GM21390 (cell line): ENCODE measurements around the gene SOX6.

Experiments used
- ATAC-seq: cut with Tn5 transposase; IDR thresholded peaks from one replicate; pipeline ENCODE4 v1.9.1; 2021; ENCODE audit not compliant: unreplicated experiment

SOX6 gene

DNA sequence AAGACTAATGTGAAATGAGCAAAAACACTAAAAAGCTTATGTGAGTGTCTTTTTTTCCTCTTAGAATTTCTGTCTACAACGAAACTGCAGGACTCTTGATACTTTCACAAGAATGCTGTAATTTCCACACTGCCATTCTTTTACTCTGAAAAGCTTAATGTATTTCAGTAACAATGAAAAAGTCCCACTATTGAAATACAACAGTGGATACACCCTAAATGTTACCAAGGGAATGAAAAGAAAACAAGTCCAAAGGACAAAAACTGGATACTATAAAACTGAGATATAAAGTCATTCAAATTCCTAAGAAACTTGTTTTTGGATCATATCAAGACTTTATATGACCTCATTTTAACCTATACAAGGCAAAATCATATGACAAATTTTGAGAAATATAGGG, 77.4 kb downstream of the SOX6 start:
- ATAC-seq: no peak

DNA sequence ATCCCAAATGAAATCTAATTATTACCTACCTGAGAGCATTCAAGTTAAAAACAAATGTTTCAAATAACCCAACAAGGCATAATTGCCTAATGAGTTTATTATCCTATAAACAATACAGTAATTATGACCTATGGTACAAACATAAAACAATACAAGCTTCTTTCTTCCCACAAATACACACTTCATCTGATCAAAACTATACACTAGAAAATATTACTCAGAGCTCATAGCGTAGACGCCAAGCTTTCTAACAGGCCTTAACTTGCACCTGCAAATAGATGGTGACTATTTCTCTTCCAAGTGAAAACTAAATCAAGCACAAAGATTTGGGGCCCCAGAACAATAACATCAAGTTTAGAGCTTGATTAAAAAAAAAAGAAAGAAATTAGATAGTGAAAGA, 78.1 kb downstream of the SOX6 start:
- no peak for ATAC-seq

DNA sequence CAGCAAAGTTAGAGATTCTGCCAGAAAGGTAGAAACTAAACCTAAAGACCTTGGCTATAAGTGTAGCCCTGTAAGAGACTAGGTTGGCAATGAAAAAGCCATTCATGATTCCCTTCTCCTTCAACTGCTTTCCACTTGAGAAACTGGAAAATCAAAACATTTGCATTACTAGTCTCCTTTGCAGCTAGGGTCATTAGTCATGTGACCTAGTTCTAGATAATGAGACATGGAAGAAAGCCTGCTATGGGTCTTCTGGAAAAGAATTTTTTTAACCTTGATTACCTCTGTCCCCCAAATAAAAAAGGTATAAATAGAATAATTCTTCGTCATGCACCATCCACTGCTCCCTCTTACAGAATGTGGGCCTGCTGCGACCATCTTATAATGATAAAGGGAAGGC, 80.1 kb downstream of the SOX6 start:
- no peak for ATAC-seq

DNA sequence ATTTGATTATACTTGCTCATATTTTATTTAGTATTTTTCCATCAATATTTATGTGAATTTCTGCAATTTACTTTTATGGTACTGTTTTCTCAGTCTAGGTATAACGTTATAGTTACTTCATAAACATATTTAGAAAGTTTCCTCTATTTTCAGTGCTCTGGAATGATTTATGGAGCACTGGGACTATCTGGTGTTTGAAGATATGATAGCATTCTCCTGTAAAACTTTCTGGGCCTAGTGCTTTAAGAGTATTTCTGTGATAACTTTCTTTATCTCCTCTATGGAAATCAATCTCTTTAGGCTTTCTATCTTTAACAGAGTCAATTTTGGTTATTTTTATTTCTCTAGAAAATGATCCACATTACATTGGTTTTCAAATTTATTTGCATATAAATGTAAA, 85.1 kb downstream of the SOX6 start:
- ATAC-seq: no peak

DNA sequence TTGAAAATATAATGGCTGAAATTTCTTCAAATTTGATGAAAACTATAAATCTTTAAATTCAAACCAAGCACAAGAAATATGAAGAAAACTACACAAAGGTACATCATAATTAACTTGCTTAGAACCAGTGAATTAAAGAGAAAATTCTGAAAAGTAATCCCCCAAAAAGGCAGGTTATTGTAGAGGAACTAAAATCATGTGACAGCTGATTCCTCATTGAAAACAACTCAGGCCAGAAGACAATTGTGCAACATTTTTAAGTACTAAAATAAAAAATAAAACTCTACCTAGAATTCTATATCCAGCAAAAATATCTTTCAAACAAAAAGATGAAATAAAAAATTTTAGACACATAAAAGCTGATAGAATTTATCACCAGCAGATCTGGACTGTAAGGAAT, 90.3 kb downstream of the SOX6 start:
- no peak for ATAC-seq

DNA sequence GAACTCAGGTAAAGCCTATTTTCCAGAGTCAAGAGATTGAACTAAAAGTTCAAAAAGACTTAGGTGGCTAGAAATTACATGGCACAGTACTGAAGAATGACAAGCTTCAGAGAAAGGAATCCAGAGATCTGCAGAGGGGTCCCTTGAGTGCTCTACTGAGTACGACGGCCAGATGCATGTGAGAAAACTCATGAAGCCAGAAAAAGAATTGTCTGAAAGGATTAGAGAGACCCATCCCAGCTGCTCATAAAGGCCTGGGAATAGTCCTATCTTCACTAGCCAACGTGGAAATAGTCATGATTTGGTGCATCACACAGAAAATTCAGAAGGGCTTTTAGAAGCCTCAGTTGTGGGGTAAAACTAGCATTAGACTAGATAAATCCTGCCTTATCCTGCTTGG, 91.3 kb downstream of the SOX6 start:
- ATAC-seq: no peak

DNA sequence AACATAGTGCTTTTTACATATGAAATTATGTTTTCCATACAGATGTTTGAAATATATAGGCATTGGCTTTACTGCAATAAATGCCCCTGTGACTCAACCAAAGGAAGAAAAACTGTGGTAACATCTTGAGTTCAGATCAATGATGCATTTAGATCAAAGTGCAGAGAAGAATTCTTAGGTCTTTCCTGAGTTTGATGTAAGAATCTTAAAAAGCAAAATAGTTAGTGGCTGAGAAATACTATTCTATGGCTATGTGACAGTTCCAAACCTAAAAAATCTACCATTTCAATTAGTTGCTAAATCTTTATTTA, 93.7 kb downstream of the SOX6 start:
- no peak for ATAC-seq

DNA sequence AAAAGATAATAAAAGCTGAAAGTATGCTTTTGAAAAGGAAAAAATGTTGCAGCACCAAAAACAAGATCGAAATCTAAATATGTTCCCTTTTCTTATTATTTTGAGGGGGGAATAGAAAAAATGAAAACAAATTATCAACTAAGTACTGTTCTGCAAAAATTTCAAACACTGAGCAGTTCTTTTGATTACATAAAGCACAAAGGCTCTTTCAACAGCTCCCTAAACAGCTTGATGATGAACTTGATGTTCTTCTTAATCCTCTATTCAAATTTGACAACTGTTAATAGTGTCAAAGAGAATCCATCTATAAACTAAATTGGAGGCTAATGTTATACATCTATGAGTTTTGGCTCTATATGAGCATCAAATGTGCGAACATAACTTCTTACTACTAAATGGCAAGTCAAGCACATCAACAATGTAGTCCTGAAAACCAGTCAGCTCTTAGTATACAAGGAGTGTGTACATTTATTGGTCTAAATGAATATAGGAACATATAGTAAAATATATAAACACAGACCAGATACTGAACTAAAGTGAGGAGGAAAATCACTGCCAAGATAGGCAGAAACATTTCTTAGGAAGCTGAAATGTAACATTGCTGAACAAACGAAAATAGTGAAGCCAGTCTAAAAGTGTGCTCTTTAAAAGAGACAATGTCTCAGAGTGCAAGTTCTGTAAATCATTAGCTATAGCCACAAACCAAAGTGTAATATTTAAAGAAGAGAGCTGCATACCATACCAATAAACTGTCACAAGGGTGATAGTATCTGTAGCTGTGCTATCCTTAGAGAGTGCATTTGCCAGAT, 94.3 kb downstream of the SOX6 start:
- peak; percentile 82 for ATAC-seq

DNA sequence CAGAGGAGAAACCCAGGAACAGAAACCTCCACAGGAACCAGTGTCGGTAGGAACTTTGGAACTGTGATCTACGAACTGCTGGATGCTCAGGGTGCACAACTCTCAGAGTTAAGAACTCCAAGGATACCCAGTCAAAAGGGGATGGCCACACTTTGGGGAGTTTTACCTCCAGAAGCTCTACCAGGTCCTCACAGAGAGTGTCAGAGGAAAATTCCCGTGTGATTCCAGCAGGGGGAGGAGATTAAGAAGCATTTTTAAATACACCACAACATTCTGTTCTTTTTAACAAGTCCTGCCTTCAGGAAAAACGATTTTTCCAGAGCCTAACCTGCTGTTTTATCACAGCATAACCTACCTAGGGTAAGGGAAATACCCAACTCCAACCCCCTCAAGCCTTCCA, 104.0 kb downstream of the SOX6 start:
- ATAC-seq: no peak

DNA sequence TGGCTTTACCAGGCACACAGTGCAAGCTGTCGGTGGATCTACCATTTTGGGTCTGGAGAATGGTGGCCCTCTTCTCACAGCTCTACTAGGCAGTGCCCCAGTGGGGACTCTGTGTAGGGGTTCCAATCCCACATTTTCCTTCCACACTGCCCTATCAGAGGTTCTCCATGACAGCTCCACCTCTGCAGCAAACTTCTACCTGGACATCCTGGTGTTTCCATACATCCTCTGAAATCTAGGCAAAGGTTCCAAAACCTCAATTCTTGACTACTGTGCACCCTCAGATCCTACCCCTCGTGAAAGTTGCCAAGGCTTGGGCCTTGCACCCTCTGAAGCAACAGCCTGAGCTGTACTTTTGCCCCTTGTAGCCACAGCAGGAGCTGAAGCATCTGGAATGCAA, 108.1 kb downstream of the SOX6 start:
- no peak for ATAC-seq

DNA sequence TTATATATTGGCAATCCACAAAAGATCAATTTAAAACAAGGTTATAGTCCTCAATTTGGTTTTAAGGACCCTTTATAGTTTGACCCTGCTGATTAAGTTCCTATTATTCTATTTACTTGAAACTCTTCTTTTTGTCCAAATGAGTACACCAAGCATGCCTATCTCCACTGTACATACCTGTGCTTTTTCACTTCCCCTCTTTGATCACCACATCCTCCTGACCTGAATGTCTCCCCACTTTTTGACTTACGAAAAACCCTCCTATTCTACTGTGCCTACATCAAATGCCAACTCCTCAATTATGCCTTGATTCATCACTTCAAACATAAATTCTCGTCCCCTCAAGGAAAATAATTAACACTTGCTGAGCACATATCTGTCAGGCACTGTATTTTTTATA, 113.5 kb downstream of the SOX6 start:
- peak; percentile 94 for ATAC-seq

DNA sequence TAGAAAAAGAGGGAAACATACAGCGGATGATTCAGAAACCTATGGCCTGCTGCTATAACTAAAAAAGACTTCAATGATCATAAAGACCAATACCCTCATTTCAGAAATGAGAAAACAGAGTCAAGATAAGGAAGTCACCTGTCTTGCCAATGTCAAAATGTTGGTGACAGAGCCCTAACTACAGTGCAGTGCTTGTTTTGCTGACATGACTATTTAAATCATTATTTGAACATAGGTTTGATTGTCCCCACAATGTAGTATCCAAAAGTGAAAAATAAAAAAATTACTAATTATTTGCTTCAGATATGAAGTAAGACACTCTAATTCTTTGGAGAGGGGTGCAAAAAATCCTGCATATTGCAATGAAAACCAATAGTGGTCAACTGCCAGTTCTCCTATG, 115.7 kb downstream of the SOX6 start:
- ATAC-seq: no peak

DNA sequence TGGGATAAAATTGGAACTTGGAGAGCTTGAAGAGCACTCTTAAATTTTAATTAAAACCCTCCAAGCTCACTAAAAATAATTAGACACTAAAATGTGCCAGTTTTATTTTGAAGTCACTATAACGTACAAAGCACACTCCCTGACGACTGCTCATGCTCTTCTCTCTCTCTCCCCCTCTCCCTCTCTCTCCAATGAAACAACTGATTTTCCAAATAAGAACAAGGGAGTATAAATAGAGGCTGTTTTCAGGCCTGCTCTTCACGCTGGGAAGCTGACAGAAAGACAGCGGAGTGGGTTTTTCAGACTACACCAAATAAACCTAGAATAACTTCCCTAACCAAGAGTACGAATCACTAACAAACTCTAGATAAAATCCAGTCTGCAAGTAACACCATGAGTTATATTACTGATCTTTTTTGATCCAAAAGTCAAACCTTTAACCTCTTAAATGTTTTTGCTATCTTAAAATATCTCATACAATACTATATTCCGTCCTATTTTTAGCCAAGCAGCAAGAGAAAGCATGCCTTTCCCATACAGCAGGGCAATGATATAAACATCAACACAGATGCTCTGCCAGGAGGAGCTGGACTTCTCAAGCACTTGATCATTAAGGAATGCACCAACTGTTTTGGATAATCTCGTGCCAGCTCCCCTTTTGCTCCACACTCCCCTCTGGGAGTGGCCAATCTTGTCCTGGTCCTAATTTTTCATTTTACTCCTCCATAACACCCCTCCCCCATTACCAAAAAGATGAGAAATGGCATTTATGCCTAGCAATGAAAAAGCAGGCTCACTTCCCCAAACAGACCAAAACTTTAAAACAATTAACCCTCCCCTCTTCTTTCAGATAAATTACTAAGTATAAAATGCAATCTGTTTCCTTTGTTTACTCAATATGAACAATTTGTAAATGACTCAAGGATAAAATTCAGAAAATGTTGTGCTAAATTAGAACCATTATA, 116.9 kb downstream of the SOX6 start:
- no peak for ATAC-seq

DNA sequence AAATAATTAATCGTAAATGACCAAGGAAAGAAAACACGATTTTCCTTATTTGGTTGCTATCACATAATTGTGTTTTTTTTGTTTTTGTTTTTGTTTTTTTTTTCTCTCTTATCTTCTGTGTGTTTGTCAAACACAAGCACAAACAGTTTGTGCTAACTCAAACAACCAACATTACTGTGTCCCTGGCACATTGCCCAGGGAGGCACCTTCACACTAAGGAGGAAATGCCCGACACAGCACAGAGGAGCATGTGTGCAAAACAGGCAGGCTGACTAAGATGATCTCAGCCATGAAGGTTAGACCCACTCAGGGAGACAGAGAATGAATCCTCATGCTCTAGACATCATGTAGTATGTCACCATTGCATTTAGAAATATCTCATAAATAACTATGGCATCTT, 130.1 kb downstream of the SOX6 start:
- no peak for ATAC-seq

DNA sequence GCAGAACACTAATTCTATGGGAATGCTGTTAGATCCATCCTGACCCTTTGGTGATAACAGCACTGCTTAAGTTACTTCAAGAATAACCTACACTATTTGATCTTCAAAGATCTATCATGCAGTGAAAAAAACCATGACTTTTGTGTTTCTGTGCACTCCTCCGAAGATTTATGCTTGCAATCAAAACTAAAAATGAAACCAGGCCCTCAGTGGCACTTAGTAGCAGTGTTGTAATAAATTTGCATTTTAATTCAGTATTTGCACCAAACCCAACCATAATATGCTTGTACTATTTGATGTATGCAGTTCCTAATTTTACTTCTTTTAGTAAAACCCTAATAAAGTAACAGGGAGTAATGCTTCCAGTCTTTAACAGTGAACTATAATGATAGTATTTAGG, 130.7 kb downstream of the SOX6 start:
- ATAC-seq: no peak

DNA sequence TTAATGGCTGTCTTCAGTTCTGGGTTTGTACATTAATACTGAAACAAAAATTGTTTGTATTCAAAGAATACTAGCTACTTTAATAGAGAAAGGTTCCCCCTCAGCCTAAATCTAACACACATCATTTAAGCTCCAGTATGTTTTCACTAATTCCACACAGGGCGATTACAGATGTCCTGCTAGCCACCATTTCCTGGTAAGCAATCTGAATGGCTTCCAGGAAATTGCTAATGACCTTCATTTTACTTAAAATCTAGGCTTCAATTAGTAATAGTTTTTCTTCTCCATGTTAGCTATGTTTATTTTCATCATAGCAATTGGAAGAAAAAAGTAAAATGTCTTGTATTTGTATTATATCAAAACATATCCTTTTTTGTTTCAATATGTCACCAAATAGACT, 132.8 kb downstream of the SOX6 start:
- no peak for ATAC-seq

DNA sequence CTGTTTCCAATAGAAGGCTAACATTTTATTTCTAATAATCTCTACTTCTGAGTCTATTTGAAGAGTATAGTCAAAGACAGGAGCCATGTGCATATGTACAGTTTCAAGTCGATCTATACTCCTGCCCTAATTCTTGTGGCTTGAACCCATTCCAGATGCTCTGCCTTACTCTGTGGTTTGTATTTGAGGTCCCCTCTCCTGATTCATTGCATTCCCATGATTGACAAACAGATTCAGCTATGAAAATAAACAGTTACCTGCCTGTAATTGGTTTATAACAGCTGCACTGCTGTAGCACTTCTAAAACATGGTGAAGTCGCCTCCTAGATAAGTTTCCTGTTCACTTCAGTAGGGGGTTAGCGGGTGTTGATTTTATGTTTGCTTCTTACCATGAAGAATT, 138.7 kb downstream of the SOX6 start:
- ATAC-seq: no peak

DNA sequence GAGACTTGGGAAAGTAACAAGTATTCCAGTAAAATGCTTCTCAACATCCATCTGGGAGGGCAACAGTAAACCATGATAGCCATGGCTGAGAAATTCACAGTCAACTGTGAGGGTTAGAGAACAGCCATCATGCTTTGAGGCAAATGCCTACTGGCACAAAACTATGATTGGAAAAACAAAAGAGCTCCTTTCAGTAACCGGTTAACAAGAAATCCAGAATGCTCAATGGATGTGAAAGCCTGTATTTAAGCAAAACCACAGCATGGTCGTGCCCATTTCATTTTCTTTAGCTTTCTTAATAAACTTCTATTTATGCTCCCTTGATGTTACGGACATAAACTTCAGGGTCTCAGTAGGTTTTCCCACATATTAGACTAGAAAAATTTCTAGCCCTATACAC, 139.5 kb downstream of the SOX6 start:
- ATAC-seq: no peak

DNA sequence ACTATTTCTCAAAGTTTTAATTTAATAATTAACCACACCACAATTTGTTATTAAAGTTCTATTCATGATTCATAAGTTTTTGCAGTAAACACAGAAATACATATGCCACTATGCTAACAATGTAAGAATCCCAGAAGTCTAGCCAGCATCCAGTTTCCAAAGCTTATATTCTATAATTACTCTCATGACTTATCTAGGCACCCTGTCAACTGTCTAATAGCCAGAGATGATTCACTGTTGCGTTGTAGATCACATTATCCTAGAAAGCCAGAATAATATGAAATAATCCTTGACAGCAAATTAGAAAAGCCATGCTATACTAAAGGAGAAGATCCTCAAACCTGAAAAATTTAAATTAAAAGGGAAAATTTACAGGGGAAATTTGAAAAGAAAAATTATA, 141.0 kb downstream of the SOX6 start:
- no peak for ATAC-seq

DNA sequence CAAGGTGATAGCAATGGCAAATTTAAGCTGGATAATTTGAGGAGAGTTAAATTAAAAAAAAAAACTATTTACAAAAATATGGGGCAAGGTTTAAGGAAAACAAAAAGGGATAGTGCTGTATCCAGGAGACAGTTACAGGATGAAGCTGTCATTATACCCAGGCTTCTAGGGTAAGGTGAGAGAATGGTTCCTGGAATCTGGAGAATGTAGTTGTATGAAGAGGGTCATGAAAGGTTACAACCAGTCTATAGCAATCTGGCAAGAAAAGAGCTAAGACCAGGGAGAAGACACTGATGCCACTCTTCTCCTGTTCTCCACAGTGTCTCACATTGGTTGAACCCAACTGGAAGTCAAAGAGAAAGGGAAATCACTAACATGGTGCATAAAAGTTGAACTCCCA, 144.9 kb downstream of the SOX6 start:
- no peak for ATAC-seq

DNA sequence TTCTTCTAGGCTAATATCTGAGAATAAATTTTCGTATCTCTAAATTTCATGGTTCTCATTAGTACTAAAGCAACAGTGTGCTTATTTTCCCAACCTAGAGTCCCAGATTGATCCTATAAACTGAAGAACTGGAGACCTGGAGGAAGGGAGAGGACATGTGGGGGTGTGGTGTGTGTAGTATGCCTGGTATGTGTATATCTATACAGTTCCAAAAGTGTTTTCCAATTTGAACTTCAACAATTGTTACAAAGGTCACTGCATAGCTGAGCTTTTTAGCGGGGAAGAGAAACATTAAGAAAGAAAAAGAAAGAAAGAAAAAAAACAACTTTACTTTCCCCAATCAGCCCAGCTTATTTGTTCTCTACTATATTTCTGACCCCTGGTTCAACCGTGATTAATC, 152.1 kb downstream of the SOX6 start:
- ATAC-seq: no peak

DNA sequence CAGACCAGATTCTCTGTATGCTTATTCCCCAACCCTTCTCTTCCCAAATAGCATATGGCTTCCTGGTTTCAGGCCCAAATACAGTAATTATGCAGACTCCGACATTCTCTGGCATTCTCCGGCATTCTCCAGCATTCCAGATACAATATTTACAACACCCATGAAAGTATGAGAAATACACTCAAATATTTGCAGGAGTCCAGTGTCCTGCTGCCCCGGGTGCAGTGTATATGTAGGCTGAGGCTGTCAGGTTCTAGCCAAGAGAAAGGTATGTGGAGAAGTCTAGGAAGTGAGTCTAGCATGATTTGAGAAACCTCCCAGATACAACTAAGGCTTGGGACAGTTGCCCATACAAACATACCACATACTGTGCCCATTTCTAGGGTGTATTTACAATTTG, 160.7 kb downstream of the SOX6 start:
- no peak for ATAC-seq
